ENCODE data around the gene CST6.

DNA sequence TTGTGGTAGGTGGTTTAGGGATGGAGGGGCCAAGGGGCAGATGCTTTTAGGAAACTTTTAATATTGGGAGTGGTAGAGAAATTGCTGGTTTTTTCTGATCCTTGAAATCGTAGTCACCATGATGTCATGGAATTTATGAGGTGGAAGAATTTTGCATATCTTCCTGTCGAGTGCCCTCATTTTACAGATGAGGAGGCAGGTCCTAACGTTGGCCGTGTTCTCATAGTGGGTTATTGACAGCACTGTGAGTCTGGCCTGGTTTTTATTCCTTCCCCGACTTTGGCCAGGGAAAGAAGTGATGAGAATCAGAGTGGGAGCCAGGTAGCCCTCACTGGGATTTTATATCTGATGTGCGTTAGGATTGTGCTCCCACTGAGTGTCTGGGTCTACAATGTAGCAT lies 49.5 kb downstream of the CST6 start:
- no peak for TF ChIP-seq EP300 (IDR thresholded peaks at IDR 0.05)
- TF ChIP-seq CTCF (IDR thresholded peaks at IDR 0.05): no peak
- no peak for TF ChIP-seq POLR2AphosphoS5 (IDR thresholded peaks at IDR 0.05)
